Epithelial cell of proximal tubule (primary cell): Measurements from ENCODE around the gene SPCS1. TPM values are rescaled to one million over a fixed set of nuclear protein-coding genes. Genes with fewer than 3 reads are reported as not detected.

Experiments
- DNase-seq: peaks from one replicate; pipeline ENCODE4 v3.0.0-alpha.2; 2011; ENCODE audit warnings: low read depth
- H3K4me3 ChIP-seq: 2 replicates; pipeline ENCODE4 v1.5.1; 2011; ENCODE audit warnings: low read depth, mild to moderate bottlenecking, low read length
- CTCF ChIP-seq: conservative IDR thresholded peaks from 2 replicates; pipeline ENCODE4 v1.5.1; 2012; ENCODE audit warnings: low read depth, mild to moderate bottlenecking, low read length
- total RNA-seq: library from RNA; depleted of rRNA; stranded (reverse); fragments of >200 nt; gene quantifications from 2 replicates; pipeline ENCODE4 v1.2.3, GENCODE V29; 2015

SPCS1 gene
- total RNA-seq, 1 donor from 2014 or later, result 212 TPM

DNA sequence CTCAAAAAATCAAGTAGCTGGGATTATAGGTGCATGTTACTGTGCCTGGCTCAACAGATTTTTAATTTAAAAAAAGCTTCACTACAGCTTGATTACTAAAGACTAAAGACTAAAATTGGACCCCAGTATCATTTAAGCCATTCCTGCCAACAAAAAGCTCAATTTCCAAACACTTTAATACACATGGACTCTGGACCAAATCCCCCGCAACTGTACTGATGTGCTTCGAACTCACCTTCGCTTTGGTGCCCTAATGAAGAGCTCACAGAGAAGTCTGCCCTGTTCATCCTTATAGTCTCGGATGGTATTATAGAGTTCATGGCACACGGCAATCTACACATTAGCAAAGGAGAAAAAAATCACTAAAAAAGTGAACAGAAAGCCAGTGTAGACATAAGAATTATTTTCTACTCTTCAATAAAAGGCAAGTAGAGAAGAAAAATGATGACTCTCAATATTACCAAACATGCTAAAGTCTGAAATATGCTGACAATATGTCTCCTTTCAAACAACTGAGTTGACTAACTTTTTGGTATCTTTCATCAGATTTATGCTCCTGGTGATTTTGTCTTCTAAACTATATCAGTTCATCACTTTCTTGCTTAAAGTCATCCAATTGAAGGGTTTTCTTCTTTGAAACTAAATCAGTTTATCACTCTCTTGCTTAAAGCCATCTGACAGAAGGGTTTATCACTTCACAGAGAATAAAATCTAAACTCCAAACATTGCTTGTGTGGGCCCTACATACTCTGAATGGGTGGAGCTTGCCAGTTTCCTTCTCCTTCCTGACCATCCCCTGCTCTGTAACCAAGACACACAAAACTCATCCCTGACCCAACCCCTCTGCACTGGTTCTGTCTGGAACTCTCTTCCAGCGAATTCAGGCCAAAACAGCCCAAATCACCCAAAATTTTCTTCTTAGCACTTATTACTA lies 27.4 kb upstream of the SPCS1 start:
- H3K4me3 ChIP-seq, result no peak overlapping the region
- no peak for DNase-seq
- TF ChIP-seq CTCF, result no peak

DNA sequence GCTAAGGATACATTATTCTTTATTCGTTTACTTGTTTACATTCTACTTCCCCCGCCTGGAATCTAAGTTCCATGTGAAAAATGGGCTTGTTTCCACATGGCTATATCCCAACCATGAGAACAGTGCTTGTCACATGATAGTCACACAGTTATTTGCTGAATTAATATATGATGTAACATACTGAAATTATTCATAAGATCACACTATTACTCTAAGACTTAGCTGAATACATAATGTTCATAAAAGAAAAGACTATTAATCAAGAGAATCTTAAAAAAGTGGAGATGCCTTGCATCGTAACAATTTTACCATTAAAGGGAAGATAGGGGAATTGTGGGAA lies 26.7 kb upstream of the SPCS1 start:
- DNase-seq, result no peak
- H3K4me3 ChIP-seq, result no peak overlapping the region
- TF ChIP-seq CTCF, result no peak

DNA sequence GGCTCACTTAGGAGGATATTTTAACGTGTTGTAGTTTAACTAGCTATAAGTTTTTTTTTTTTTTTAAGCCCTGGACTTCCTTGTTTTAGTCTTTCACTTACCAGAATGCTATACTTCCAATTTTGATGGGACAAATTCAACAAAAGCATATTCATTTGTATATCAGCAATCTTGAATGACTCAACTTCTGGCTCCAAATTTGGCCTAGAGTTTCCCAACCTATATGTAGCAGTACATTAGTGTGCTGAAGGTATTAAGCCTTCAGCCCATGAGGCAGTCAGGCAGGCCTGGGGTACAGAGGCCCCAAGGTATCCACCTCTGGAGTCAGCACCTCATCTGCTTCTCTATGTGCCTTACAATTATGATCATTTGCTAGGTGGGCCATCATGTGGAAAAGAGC lies 26.1 kb upstream of the SPCS1 start:
- no peak for DNase-seq
- TF ChIP-seq CTCF, result no peak
- H3K4me3 ChIP-seq, result no peak overlapping the region

DNA sequence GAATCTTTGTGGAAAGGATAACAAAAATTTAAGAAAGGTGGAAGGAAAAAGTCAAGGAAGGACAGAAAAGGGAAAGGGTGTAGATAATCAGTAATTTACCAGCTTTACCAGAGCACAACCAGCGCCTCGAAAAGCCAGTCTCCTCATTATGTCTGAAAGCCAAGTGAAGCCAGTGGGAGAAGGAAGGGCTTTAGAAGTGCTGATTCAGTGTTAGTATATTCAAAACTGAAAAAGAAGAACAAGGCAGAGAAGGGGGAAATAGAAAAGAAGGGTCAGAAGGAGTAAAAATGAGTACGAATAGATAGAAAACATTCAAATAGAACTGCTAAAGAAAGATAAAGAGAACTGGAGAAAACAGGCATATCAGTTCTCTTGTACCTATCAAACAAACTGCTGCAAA lies 24.3 kb upstream of the SPCS1 start:
- TF ChIP-seq CTCF, result no peak
- DNase-seq, result no peak
- H3K4me3 ChIP-seq, result no peak overlapping the region

- no peak overlapping the region for H3K4me3 ChIP-seq
- peak; percentile 74 for DNase-seq
- TF ChIP-seq CTCF, result peak; percentile 34
Measured at GRCh38 chr3:52682016-52682415, 23.9 kb upstream of the SPCS1 start.

DNA sequence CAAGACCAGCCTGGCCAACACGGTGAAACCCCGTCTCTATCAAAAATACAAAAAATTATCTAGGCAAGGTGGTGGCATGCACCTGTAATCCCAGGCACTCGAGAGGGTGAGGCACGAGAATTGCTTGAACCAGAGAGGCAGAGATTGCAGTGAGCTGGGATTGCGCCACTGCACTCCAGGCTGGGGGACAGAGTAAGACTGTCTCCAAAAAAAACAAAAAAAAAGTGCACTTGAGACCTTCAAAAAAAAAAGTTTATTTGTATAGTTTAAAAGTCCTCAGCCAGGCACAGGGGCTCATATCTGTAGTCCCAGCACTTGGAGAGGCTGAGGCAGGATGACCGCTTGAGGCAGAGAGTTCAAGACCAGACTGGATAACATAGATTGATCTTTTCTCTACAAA lies 22.3 kb upstream of the SPCS1 start:
- TF ChIP-seq CTCF, result no peak
- no peak overlapping the region for H3K4me3 ChIP-seq
- DNase-seq, result no peak

GRCh38 chr3:52684184-52684583 lies 21.7 kb upstream of the SPCS1 start:
- DNase-seq, result no peak
- H3K4me3 ChIP-seq, result peak overlapping the region; percentile 94
- no peak for TF ChIP-seq CTCF
